GM19240 (cell line): ENCODE data around the gene ASB3.
"Not testable (repeated sequence)": the region's sequence is repeated elsewhere in the genome, so short reads cannot be mapped to it uniquely, and the experiment has no call there.

ENCODE experiments used
- DNase-seq: peaks from one replicate; pipeline ENCODE4 v3.0.0; 2011; ENCODE audit warnings: low spot score; ENCODE audit not compliant: insufficient read length

Gene ASB3

GRCh38 chr2:53740170-53740569 is 46.6 kb downstream of the ASB3 start:
- DNase-seq = no peak

GRCh38 chr2:53739032-53739431 is 47.7 kb downstream of the ASB3 start:
- DNase-seq = no peak

- DNase-seq = no peak
These were observed 49.7 kb downstream of the ASB3 start for GRCh38 chr2:53737091-53737490.

- no peak for DNase-seq
These were observed 57.5 kb downstream of the ASB3 start for GRCh38 chr2:53729143-53729762.

- DNase-seq = no peak
These were observed 58.8 kb downstream of the ASB3 start for GRCh38 chr2:53727921-53728320.

- no peak for DNase-seq
These were observed 61.1 kb downstream of the ASB3 start for GRCh38 chr2:53725662-53726061.

- no peak for DNase-seq
These were observed 62.2 kb downstream of the ASB3 start for GRCh38 chr2:53724536-53724935.

GRCh38 chr2:53720944-53721343 is 65.8 kb downstream of the ASB3 start:
- not testable (repeated sequence) for DNase-seq

- DNase-seq = no peak
These were observed 71.2 kb downstream of the ASB3 start for GRCh38 chr2:53715568-53715967.

- DNase-seq = no peak
These were observed 75.4 kb downstream of the ASB3 start for GRCh38 chr2:53711271-53711780.

GRCh38 chr2:53708988-53709387 is 77.8 kb downstream of the ASB3 start:
- no peak for DNase-seq

GRCh38 chr2:53701221-53701620 is 85.5 kb downstream of the ASB3 start:
- DNase-seq = no peak

- no peak for DNase-seq
These were observed 89.1 kb downstream of the ASB3 start for GRCh38 chr2:53697686-53698085.

GRCh38 chr2:53697092-53697491 is 89.7 kb downstream of the ASB3 start:
- no peak for DNase-seq

- no peak for DNase-seq
These were observed 91.2 kb downstream of the ASB3 start for GRCh38 chr2:53695575-53695974.

GRCh38 chr2:53694096-53694771 is 92.5 kb downstream of the ASB3 start:
- no peak for DNase-seq

- no peak for DNase-seq
These were observed 95.9 kb downstream of the ASB3 start for GRCh38 chr2:53690876-53691275.

GRCh38 chr2:53672881-53673522 is 113.8 kb downstream of the ASB3 start:
- no peak for DNase-seq

GRCh38 chr2:53670331-53670730 is 116.4 kb downstream of the ASB3 start:
- DNase-seq = no peak

GRCh38 chr2:53668624-53669026 is 118.1 kb downstream of the ASB3 start:
- DNase-seq = no peak

- not testable (repeated sequence) for DNase-seq
These were observed 119.6 kb downstream of the ASB3 start for GRCh38 chr2:53667130-53667529.

- DNase-seq = no peak
These were observed 125.9 kb downstream of the ASB3 start for GRCh38 chr2:53660886-53661285.

- not testable (repeated sequence) for DNase-seq
These were observed 128.3 kb downstream of the ASB3 start for GRCh38 chr2:53658474-53658873.
